Mammary epithelial cell (primary cell): ENCODE results near the gene FTSJ3.
"Not testable (repeated sequence)": the region's sequence is repeated elsewhere in the genome, so short reads cannot be mapped to it uniquely, and the experiment has no call there.

ENCODE experiments used
- CTCF ChIP-seq, 2 donors: IDR thresholded peaks in 1 of 2; conservative IDR thresholded peaks in 1 of 2; 2 replicates each; pipeline ENCODE4 v1.5.1; 2011 to 2012; ENCODE audit warnings: inconsistent platforms in 2 of 2, low read length in 2 of 2, mild to moderate bottlenecking in 2 of 2, control low read depth in 1 of 2, low read depth in 1 of 2; ENCODE audit not compliant: insufficient read depth in 1 of 2; ENCODE audit errors: extremely low read depth in 1 of 2
- EZH2 ChIP-seq: IDR thresholded peaks from 2 replicates; pipeline ENCODE4 v1.6.1; 2012; ENCODE audit warnings: low read length, inconsistent platforms, borderline replicate concordance

DNA sequence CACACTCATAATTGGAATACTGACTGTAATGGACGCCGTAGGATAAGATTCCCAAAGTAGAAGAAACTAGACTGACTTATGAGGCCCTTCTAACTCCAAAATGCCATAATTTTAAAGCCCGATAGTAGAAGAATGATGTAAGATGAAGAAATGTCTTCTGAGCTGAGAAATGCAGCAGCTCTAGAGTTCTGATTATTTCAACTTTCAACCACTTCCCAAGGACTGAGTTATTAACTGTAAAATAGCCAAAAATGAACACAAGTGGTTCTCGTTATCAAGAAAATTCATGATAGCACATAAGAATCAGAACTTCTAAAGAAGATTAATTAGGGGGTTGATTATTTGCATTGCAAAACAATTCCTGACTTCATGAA lies 42.8 kb upstream of the FTSJ3 start:
- not testable (repeated sequence) for TF ChIP-seq EZH2; CTCF (conservative IDR thresholded peaks at IDR 0.05 in 1 of 2, IDR thresholded peaks at IDR 0.05 in 1 of 2; ENCODE audit: extremely low read depth in 1 of 2, insufficient read depth in 1 of 2, low read depth in 1 of 2, low read length in 2 of 2)
